Measurements from ENCODE around the gene INPP4B. TPM values are rescaled to one million over a fixed set of nuclear protein-coding genes. Genes with fewer than 3 reads are reported as not detected.

INPP4B gene
- total RNA-seq, 1 experiment from 2014 or later = 17.6 TPM

DNA sequence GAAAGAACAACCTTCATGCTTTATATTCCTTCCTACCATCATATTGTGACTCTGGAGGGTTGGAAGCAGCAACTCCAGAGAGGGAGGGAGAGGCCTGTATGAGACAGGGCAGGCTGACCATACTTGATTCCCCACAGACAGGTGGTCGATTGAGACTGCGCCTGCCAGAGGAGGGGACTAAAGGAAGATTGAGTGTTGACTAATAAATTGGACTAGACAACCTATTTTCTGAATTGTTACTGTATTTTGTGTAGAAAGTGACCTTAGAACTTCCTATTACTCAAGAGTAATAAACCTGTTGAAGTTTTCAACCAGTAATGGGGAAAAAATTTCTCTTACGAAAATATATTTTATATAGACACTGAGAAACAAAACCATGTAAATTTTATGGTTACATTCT, 301.5 kb downstream of the INPP4B start:
- POLR2A ChIA-PET = no interaction called here
- no peak overlapping the region for H3K4me3 Mint-ChIP-seq (ENCODE audit: unreplicated experiment)
- no peaks in the 10 kb centered on the region for H3K9me3 Mint-ChIP-seq (ENCODE audit: unreplicated experiment)
- no peaks in the 10 kb centered on the region for H3K27me3 Mint-ChIP-seq (ENCODE audit: insufficient read depth, unreplicated experiment)
- no peaks in the 10 kb centered on the region for H3K36me3 Mint-ChIP-seq (ENCODE audit: insufficient read depth, unreplicated experiment)
- intact Hi-C loops (cut with micrococcal nuclease) = no loop called here
- no TSS peak for BruUV-seq (replicated peaks)
- DNase-seq (ENCODE audit: unreplicated experiment) = no peak
- TF ChIP-seq, protein P1, sequence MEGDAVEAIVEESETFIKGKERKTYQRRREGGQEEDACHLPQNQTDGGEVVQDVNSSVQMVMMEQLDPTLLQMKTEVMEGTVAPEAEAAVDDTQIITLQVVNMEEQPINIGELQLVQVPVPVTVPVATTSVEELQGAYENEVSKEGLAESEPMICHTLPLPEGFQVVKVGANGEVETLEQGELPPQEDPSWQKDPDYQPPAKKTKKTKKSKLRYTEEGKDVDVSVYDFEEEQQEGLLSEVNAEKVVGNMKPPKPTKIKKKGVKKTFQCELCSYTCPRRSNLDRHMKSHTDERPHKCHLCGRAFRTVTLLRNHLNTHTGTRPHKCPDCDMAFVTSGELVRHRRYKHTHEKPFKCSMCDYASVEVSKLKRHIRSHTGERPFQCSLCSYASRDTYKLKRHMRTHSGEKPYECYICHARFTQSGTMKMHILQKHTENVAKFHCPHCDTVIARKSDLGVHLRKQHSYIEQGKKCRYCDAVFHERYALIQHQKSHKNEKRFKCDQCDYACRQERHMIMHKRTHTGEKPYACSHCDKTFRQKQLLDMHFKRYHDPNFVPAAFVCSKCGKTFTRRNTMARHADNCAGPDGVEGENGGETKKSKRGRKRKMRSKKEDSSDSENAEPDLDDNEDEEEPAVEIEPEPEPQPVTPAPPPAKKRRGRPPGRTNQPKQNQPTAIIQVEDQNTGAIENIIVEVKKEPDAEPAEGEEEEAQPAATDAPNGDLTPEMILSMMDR (IDR thresholded peaks at IDR 0.05; ENCODE audit: unreplicated experiment) = no peak
- peaks cover 15% of the 10 kb centered on the region for H3K4me1 Mint-ChIP-seq (ENCODE audit: insufficient read depth, unreplicated experiment)
- no peak overlapping the region for H3K27ac Mint-ChIP-seq (ENCODE audit: low read depth, unreplicated experiment)
- CTCF ChIA-PET = no interaction called here

DNA sequence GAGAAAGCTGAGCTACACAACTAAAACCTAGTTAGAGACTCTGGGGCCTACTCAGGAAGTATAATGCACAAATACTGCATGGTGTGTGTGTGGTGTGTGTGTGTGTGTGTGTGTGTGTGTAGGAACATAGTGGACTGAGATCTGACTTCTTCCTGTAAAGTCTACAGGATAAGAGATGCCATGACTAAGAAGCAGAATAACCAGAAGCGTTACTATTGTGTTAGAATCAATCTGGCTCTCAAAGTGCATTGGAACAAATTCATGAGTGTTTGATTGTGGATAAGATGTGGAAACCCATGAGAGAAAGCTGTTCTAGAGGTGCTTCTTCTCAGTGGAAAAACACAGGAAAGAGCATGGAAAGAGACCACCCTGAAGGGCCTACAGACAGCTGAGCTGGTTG, 302.1 kb downstream of the INPP4B start:
- Mint-ChIP-seq H3K4me3 (ENCODE audit: unreplicated experiment) (no peak overlapping the region), H3K4me1 (ENCODE audit: insufficient read depth, unreplicated experiment) (peaks cover 9% of the 10 kb centered on the region), H3K27ac (ENCODE audit: low read depth, unreplicated experiment) (no peak overlapping the region), H3K9me3 (ENCODE audit: unreplicated experiment) (no peaks in the 10 kb centered on the region), H3K36me3 (ENCODE audit: insufficient read depth, unreplicated experiment) (no peaks in the 10 kb centered on the region), H3K27me3 (ENCODE audit: insufficient read depth, unreplicated experiment) (no peaks in the 10 kb centered on the region)
- ChIA-PET CTCF (interaction anchor here (1.1 kb wide), 1 partner anchor 191 kb away, joined by 5 read pairs; no protein-coding TSS in a partner anchor), POLR2A (no interaction called here)
- BruUV-seq (replicated peaks) = no TSS peak
- TF ChIP-seq, protein P1 (IDR thresholded peaks at IDR 0.05; ENCODE audit: unreplicated experiment) = no peak
- no peak for DNase-seq (ENCODE audit: unreplicated experiment)
- intact Hi-C loops (cut with micrococcal nuclease) = no loop called here

DNA sequence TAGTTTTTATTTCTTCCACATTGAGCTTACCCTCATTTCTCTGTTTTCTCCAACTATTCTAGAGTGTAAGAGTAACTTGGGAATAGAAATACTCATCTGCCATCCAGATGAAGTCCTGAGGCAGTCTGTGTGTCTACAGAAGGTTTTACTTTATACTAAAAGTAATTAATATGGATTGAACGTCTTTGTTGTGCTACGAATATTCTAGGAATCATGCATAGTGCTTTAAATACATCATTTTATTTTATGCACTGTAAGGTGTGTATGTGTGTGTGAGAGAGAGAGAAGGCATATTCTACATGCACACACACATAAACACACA, 305.7 kb downstream of the INPP4B start:
- no peaks in the 10 kb centered on the region for H3K9me3 Mint-ChIP-seq (ENCODE audit: unreplicated experiment)
- CTCF ChIA-PET = interaction anchor here (1.0 kb wide), 1 partner anchor 8 kb away, joined by 3 read pairs; no protein-coding TSS in a partner anchor
- H3K4me3 Mint-ChIP-seq (ENCODE audit: unreplicated experiment) = no peak overlapping the region
- BruUV-seq (replicated peaks) = no TSS peak
- H3K27ac Mint-ChIP-seq (ENCODE audit: low read depth, unreplicated experiment) = no peak overlapping the region
- no peaks in the 10 kb centered on the region for H3K4me1 Mint-ChIP-seq (ENCODE audit: insufficient read depth, unreplicated experiment)
- TF ChIP-seq, protein P1 (IDR thresholded peaks at IDR 0.05; ENCODE audit: unreplicated experiment) = no peak
- no peaks in the 10 kb centered on the region for H3K36me3 Mint-ChIP-seq (ENCODE audit: insufficient read depth, unreplicated experiment)
- no peak for DNase-seq (ENCODE audit: unreplicated experiment)
- no peaks in the 10 kb centered on the region for H3K27me3 Mint-ChIP-seq (ENCODE audit: insufficient read depth, unreplicated experiment)
- POLR2A ChIA-PET = interaction anchor here (0.6 kb wide), 2 partner anchors 194 to 920 kb away, joined by 3 read pairs; no protein-coding TSS in a partner anchor
- intact Hi-C loops (cut with micrococcal nuclease) = no loop called here

DNA sequence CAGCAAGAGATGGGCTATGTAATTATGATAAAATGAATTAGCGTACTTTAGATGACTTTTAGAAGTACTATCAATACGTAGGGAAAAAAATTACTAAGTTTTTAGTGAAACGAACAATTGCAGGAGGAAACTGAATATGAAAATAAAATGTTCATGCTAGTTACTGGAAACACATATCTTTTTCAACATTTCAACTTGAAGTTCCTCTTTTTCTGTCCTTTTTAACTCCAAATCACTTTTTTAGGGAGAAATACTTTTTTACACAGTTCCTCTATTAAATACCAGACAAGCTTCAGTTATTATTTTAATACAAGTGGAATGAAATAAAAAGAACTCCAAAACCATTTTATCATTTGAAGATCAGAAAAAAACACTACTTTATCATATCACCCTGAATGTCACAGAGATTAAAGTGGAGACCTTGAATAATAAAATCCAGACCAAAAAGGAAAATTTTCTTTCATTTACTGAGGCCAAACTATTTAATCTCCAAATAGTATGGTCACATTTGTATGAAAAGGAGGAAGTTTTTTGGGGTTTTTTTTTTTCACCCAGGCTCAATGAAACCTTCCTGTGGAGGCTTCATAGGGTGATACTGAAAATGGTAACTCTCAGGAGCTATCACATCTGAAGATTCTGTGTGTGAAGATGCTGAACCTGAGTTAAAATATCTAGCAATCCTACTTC, 306.2 kb downstream of the INPP4B start:
- H3K27ac Mint-ChIP-seq (ENCODE audit: low read depth, unreplicated experiment) = no peak overlapping the region
- ChIA-PET CTCF (interaction anchor here (1.0 kb wide), 1 partner anchor 8 kb away, joined by 3 read pairs; no protein-coding TSS in a partner anchor), POLR2A (no interaction called here)
- TF ChIP-seq, protein P1 (IDR thresholded peaks at IDR 0.05; ENCODE audit: unreplicated experiment) = no peak
- no peak for DNase-seq (ENCODE audit: unreplicated experiment)
- H3K4me3 Mint-ChIP-seq (ENCODE audit: unreplicated experiment) = no peak overlapping the region
- H3K27me3 Mint-ChIP-seq (ENCODE audit: insufficient read depth, unreplicated experiment) = no peaks in the 10 kb centered on the region
- no peaks in the 10 kb centered on the region for H3K9me3 Mint-ChIP-seq (ENCODE audit: unreplicated experiment)
- H3K4me1 Mint-ChIP-seq (ENCODE audit: insufficient read depth, unreplicated experiment) = no peaks in the 10 kb centered on the region
- H3K36me3 Mint-ChIP-seq (ENCODE audit: insufficient read depth, unreplicated experiment) = no peaks in the 10 kb centered on the region
- intact Hi-C loops (cut with micrococcal nuclease) = no loop called here
- BruUV-seq (replicated peaks) = no TSS peak
